IMR-90 (cell line): ENCODE results near the gene ZNF175. TPM values are rescaled to one million over a fixed set of nuclear protein-coding genes. Genes with fewer than 3 reads are reported as not detected.

Source experiments
- ATAC-seq: fragments of 200-7000 bp; cut with Tn5 transposase; 2 replicates; pipeline ENCODE4 v1.9.1; 2020; ENCODE audit warnings: low read depth, mild to moderate bottlenecking, moderate library complexity
- BruUV-seq: library from RNA; stranded (reverse); fragments of 400-500 nt; replicated peaks from 2 replicates; lab custom pipeline; 2021; lab: Mats Ljungman, UMichigan
- CTCF ChIA-PET: fragments of 300-600 bp; formaldehyde crosslinking; extraction: SDS; loops from one replicate; lab custom pipeline; 2021; ENCODE audit warnings: antibody characterized with exemption; lab: Yijun Ruan, JAX
- POLR2A ChIA-PET: fragments of 300-600 bp; sonication (Branson Sonifier 250); formaldehyde crosslinking; loops from one replicate; lab custom pipeline; 2022; ENCODE audit warnings: antibody characterized with exemption; ENCODE audit not compliant: unreplicated experiment; lab: Charles Lee
- DNase-seq: peaks from one replicate; pipeline ENCODE4 v3.0.0; 2013
- H2AFZ ChIP-seq: replicated peaks from 2 replicates; pipeline ENCODE3; 2013; ENCODE audit warnings: low read length, mild to moderate bottlenecking; ENCODE audit not compliant: poor library complexity
- H2AK5ac ChIP-seq: 2 replicates; pipeline ENCODE4 v1.6.1; 2013; ENCODE audit warnings: low read depth, low read length, inconsistent platforms
- H2AK9ac ChIP-seq: replicated peaks from 2 replicates; pipeline ENCODE3; 2013; ENCODE audit warnings: mild to moderate bottlenecking, low read depth, low read length, moderate library complexity; ENCODE audit not compliant: poor library complexity
- H2BK120ac ChIP-seq: 2 replicates; pipeline ENCODE4 v1.6.1; 2013; ENCODE audit warnings: low read depth, low read length, inconsistent platforms
- H2BK15ac ChIP-seq: 3 replicates; pipeline ENCODE4 v1.6.1; 2013; ENCODE audit warnings: low read depth, low read length, inconsistent platforms
- H2BK20ac ChIP-seq: 2 replicates; pipeline ENCODE4 v1.6.1; 2013; ENCODE audit warnings: low read depth, mild to moderate bottlenecking, inconsistent platforms, low read length, moderate library complexity
- H2BK5ac ChIP-seq: 2 replicates; pipeline ENCODE4 v1.6.1; 2013; ENCODE audit warnings: mild to moderate bottlenecking, low read depth, low read length, inconsistent platforms; ENCODE audit not compliant: poor library complexity, severe bottlenecking
- H3K14ac ChIP-seq: replicated peaks from 2 replicates; pipeline ENCODE4 v1.6.1; 2013; ENCODE audit warnings: low read depth, low read length, inconsistent platforms
- H3K18ac ChIP-seq: 2 replicates; pipeline ENCODE4 v1.6.1; 2013; ENCODE audit warnings: low read depth, low read length, control low read depth
- H3K23ac ChIP-seq: 2 replicates; pipeline ENCODE4 v1.6.1; 2013; ENCODE audit warnings: low read depth, low read length, inconsistent platforms
- H3K27ac ChIP-seq: 2 replicates; pipeline ENCODE4 v1.5.1; 2013; ENCODE audit warnings: mild to moderate bottlenecking, control low read depth, low read length; ENCODE audit not compliant: insufficient read depth
- H3K27me3 ChIP-seq: 2 replicates; pipeline ENCODE4 v1.6.1; 2013; ENCODE audit warnings: low read length; ENCODE audit not compliant: control insufficient read depth, insufficient read depth
- H3K36me3 ChIP-seq: 2 replicates; pipeline ENCODE4 v1.6.1; 2013; ENCODE audit warnings: low read length, mixed read lengths; ENCODE audit not compliant: control insufficient read depth, insufficient read depth
- H3K4ac ChIP-seq: 2 replicates; pipeline ENCODE4 v1.6.1; 2013; ENCODE audit warnings: low read depth, low read length, inconsistent platforms
- H3K4me1 ChIP-seq: 2 replicates; pipeline ENCODE4 v1.6.1; 2013; ENCODE audit warnings: low read length, mixed read lengths; ENCODE audit not compliant: control insufficient read depth, insufficient read depth
- H3K4me2 ChIP-seq: 2 replicates; pipeline ENCODE4 v1.6.1; 2013; ENCODE audit warnings: low read depth, mild to moderate bottlenecking, control low read depth, low read length, moderate library complexity
- H3K4me3 ChIP-seq: 2 replicates; pipeline ENCODE4 v1.5.1; 2013; ENCODE audit warnings: low read depth, mild to moderate bottlenecking, control low read depth, low read length, moderate library complexity; ENCODE audit not compliant: insufficient read depth
- H3K56ac ChIP-seq: 2 replicates; pipeline ENCODE4 v1.6.1; 2013; ENCODE audit warnings: low read length, inconsistent platforms; ENCODE audit not compliant: insufficient read depth; ENCODE audit errors: extremely low read depth
- H3K79me1 ChIP-seq, 2 experiments: 2 replicates each; pipeline ENCODE4 v1.6.1; 2013; ENCODE audit warnings: low read length in 2 of 2, inconsistent platforms in 1 of 2, low read depth in 1 of 2
- H3K9ac ChIP-seq: 2 replicates; pipeline ENCODE4 v1.6.1; 2013; ENCODE audit warnings: low read depth, low read length, control low read depth
- H3K9me1 ChIP-seq: 2 replicates; pipeline ENCODE4 v1.6.1; 2013; ENCODE audit warnings: low read length, inconsistent platforms; ENCODE audit not compliant: insufficient read depth
- H3K9me3 ChIP-seq: 2 replicates; pipeline ENCODE4 v1.6.1; 2013; ENCODE audit warnings: low read length; ENCODE audit not compliant: control insufficient read depth, insufficient read depth
- H4K20me1 ChIP-seq: 2 replicates; pipeline ENCODE4 v1.6.1; 2013; ENCODE audit warnings: low read length, inconsistent platforms; ENCODE audit not compliant: insufficient read depth
- H4K5ac ChIP-seq: 2 replicates; pipeline ENCODE4 v1.6.1; 2013; ENCODE audit warnings: mild to moderate bottlenecking, low read depth, low read length, control low read depth
- H4K8ac ChIP-seq, 2 experiments: 2 replicates each; pipeline ENCODE4 v1.6.1; 2013; ENCODE audit warnings: low read depth in 2 of 2, low read length in 2 of 2, control low read depth in 1 of 2, inconsistent platforms in 1 of 2
- H4K91ac ChIP-seq: 2 replicates; pipeline ENCODE4 v1.6.1; 2013; ENCODE audit warnings: low read depth, low read length, inconsistent platforms; ENCODE audit not compliant: insufficient read depth
- BHLHE40 ChIP-seq: fragments of 150-350 bp; IDR thresholded peaks from 2 replicates; pipeline ENCODE4 v1.6.1; 2016; ENCODE audit warnings: mild to moderate bottlenecking, low read depth, low read length
- CEBPB ChIP-seq: IDR thresholded peaks from 2 replicates; pipeline ENCODE4 v1.6.1; 2012; ENCODE audit warnings: low read depth, low read length, improper control_type of control experiment
- CHD1 ChIP-seq: IDR thresholded peaks from 2 replicates; pipeline ENCODE4 v1.6.1; 2012; ENCODE audit warnings: low read depth, low read length, improper control_type of control experiment
- CTCF ChIP-seq: conservative IDR thresholded peaks from 2 replicates; pipeline ENCODE4 v1.5.1; 2012; ENCODE audit warnings: mild to moderate bottlenecking, low read depth, low read length, improper control_type of control experiment
- FOS ChIP-seq: fragments of 150-350 bp; IDR thresholded peaks from 2 replicates; pipeline ENCODE4 v1.6.1; 2016; ENCODE audit warnings: low read depth, low read length
- MAZ ChIP-seq: IDR thresholded peaks from 2 replicates; pipeline ENCODE4 v1.6.1; 2012; ENCODE audit warnings: low read depth, mild to moderate bottlenecking, low read length, improper control_type of control experiment, moderate library complexity, borderline replicate concordance
- MXI1 ChIP-seq: IDR thresholded peaks from 2 replicates; pipeline ENCODE4 v1.6.1; 2012; ENCODE audit warnings: low read depth, mild to moderate bottlenecking, low read length, moderate library complexity, borderline replicate concordance
- NFE2L2 ChIP-seq: fragments of 150-350 bp; IDR thresholded peaks from 2 replicates; pipeline ENCODE4 v1.6.1; 2016; ENCODE audit warnings: low read depth, mild to moderate bottlenecking, low read length
- POLR2A ChIP-seq: IDR thresholded peaks from 2 replicates; pipeline ENCODE4 v1.6.1; 2012; ENCODE audit warnings: mild to moderate bottlenecking, low read depth, low read length
- RAD21 ChIP-seq: IDR thresholded peaks from 2 replicates; pipeline ENCODE4 v1.6.1; 2012; ENCODE audit warnings: low read length, improper control_type of control experiment
- RFX5 ChIP-seq: IDR thresholded peaks from 2 replicates; pipeline ENCODE4 v1.8.0; 2012; ENCODE audit warnings: low read depth, mild to moderate bottlenecking, low read length, moderate library complexity
- SMC3 ChIP-seq: fragments of 150-350 bp; IDR thresholded peaks from 2 replicates; pipeline ENCODE4 v1.6.1; 2016; ENCODE audit warnings: low read depth, mild to moderate bottlenecking, antibody characterized with exemption, low read length, moderate library complexity
- USF2 ChIP-seq: fragments of 150-350 bp; IDR thresholded peaks from 2 replicates; pipeline ENCODE4 v1.6.1; 2017; ENCODE audit warnings: mild to moderate bottlenecking, antibody characterized with exemption, low read length, low read depth
- WGBS, 2 experiments: methylation state at CpG; one replicate each; pipeline versions ENCODE4 v1.1.5 to v1.1.7; 2013; ENCODE audit warnings: missing lambda C conversion rate in 2 of 2; ENCODE audit not compliant: insufficient read length in 1 of 2; ENCODE audit errors: extremely low coverage in 2 of 2; 5-methylcytosine and 5-hydroxymethylcytosine counted together
- dilution Hi-C: fragments of 300-500 bp; cut with HindIII; formaldehyde crosslinking; loops from one replicate; pipeline ENCODE4 v1.14.3; 2018; ENCODE audit warnings: low sequenced_read_pairs; ENCODE audit not compliant: unreplicated experiment
- in situ Hi-C: fragments of 300-500 bp; cut with MboI; formaldehyde crosslinking; loops from 3 replicates; pipeline ENCODE4 v1.14.3; 2019; ENCODE audit warnings: low sequenced_read_pairs, inconsistent platforms, mixed read lengths
- intact Hi-C: fragments of 100-400 bp; cut with micrococcal nuclease; formaldehyde crosslinking; loops from 2 replicates; pipeline ENCODE4 v1.10.0; 2022
- polyA plus RNA-seq, 3 experiments: library from polyadenylated mRNA; depleted of rRNA; stranded (reverse); fragments of >200 nt; gene quantifications; 2 replicates each; pipeline ENCODE4 v1.2.3, GENCODE V29; 2012; ENCODE audit warnings: low replicate concordance in 1 of 3
- total RNA-seq: library from RNA; depleted of rRNA; stranded (reverse); fragments of >200 nt; gene quantifications from 2 replicates; pipeline ENCODE4 v1.2.3, GENCODE V29; 2012
- TF ChIP-seq, protein P1 (sequence below): fragments of 150-350 bp; IDR thresholded peaks from 2 replicates; pipeline ENCODE4 v1.6.1; 2016; ENCODE audit warnings: low read depth, mild to moderate bottlenecking, low read length, moderate library complexity, borderline replicate concordance

Gene ZNF175
- total and polyA plus RNA-seq, 2 of the 4 experiments (the other 2 are of a cell fraction): 3.6 to 8.4 TPM

DNA sequence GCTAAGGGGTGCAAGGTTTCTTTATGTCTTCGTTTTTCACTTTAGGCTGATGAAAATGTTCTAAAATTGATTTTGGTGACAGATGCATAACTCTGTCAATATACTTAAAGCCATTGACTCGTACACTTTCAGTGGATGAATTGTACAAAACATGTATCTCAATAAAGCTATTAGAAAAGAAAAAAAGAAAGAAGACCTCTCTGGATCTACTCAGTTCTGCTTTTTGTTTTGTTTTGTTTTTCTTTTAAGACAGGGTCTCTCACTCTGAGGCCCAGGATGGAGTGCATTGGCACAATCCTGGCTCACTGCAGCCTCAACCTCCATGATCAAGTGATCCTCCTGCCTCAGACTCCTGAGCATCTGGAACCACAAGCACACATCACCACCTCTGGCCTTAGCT is 55.6 kb downstream of the ZNF175 start:
- no TSS peak for BruUV-seq

More for the DNA sequence above, 55.6 kb downstream of the ZNF175 start:
- Histone ChIP-seq H3K4me1 (no peaks in the 10 kb centered on the region), H4K91ac (no peak overlapping the region), H4K20me1 (no peaks in the 10 kb centered on the region), H3K9ac (no peak overlapping the region), H3K27me3 (no peaks in the 10 kb centered on the region), H2BK120ac (no peak overlapping the region), H3K23ac (no peak overlapping the region), H3K4me3 (no peak overlapping the region), H2BK5ac (no peak overlapping the region), H2AFZ (no peak overlapping the region), H3K4me2 (no peak overlapping the region), H4K5ac (no peak overlapping the region), H3K27ac (no peak overlapping the region), H2BK20ac (no peak overlapping the region), H3K56ac (no peak overlapping the region), H2AK9ac (no peak overlapping the region), H3K18ac (no peak overlapping the region), H3K14ac (no peak overlapping the region), H2BK15ac (no peak overlapping the region), H3K79me1 (no peaks in the 10 kb centered on the region), H3K36me3 (no peaks in the 10 kb centered on the region), H3K9me1 (no peaks in the 10 kb centered on the region), H3K4ac (no peak overlapping the region), H4K8ac (no peak overlapping the region), H2AK5ac (no peak overlapping the region), H3K9me3 (no peaks in the 10 kb centered on the region)
- TF ChIP-seq CTCF: no peak
- TF ChIP-seq, protein P1, sequence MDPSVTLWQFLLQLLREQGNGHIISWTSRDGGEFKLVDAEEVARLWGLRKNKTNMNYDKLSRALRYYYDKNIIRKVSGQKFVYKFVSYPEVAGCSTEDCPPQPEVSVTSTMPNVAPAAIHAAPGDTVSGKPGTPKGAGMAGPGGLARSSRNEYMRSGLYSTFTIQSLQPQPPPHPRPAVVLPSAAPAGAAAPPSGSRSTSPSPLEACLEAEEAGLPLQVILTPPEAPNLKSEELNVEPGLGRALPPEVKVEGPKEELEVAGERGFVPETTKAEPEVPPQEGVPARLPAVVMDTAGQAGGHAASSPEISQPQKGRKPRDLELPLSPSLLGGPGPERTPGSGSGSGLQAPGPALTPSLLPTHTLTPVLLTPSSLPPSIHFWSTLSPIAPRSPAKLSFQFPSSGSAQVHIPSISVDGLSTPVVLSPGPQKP: no peak
- no peak for TF ChIP-seq RAD21
- TF ChIP-seq SMC3: no peak
- no peak for TF ChIP-seq CHD1
- no peak for TF ChIP-seq NFE2L2
- TF ChIP-seq FOS: no peak
- TF ChIP-seq POLR2A: no peak
- TF ChIP-seq MXI1: no peak
- no peak for TF ChIP-seq RFX5
- no peak for TF ChIP-seq USF2
- TF ChIP-seq CEBPB: no peak
- TF ChIP-seq BHLHE40: no peak
- TF ChIP-seq MAZ: no peak
- in situ Hi-C loops (no loop called here), dilution Hi-C loops (no loop called here), intact Hi-C loops (no loop called here)
- ChIA-PET POLR2A (no interaction called here), CTCF (no interaction called here)
- no peak for ATAC-seq
- no CpG with 5 or more reads among the region's 2 CpGs for WGBS, 2 experiments
- no peak for DNase-seq
